Right lobe of liver (tissue), 6 donors: Measurements from ENCODE around the gene LRSAM1. TPM values are rescaled to one million over a fixed set of nuclear protein-coding genes. Genes with fewer than 3 reads are reported as not detected.
A peak's percentile ranks its signal among the peaks of the same experiment; 100 is the strongest.

Experiments used
- ATAC-seq, 4 donors: fragments of 200-7000 bp; cut with Tn5 transposase; one replicate each; pipeline ENCODE4 v1.9.1; 2020; ENCODE audit warnings: mild to moderate bottlenecking in 4 of 4, moderate library complexity in 4 of 4
- DNase-seq, 3 donors: peaks; one replicate each; pipeline ENCODE4 v3.0.0-alpha.2; 2020
- H3K27ac ChIP-seq, 3 donors: fragments of 200-600 bp; one replicate each; pipeline ENCODE4 v1.8.0; 2022
- H3K27me3 ChIP-seq, 2 donors: fragments of 200-600 bp; one replicate each; pipeline ENCODE4 v1.8.0; 2022
- H3K36me3 ChIP-seq, 4 donors: fragments of 200-600 bp; sonication (generic) in 1 of 4; one replicate each; pipeline versions ENCODE4 v1.5.1 to v1.8.0; 2017 to 2022; ENCODE audit warnings: control low read depth in 1 of 4
- H3K4me1 ChIP-seq, 4 donors: fragments of 200-600 bp; sonication (generic) in 1 of 4; one replicate each; pipeline versions ENCODE4 v1.5.1 to v1.8.0; 2017 to 2022; ENCODE audit warnings: control low read depth in 1 of 4
- H3K4me3 ChIP-seq, 3 donors: fragments of 200-600 bp; one replicate each; pipeline ENCODE4 v1.8.0; 2022
- H3K9me3 ChIP-seq, 4 donors: fragments of 200-600 bp; sonication (generic) in 1 of 4; one replicate each; pipeline versions ENCODE4 v1.5.1 to v1.8.0; 2017 to 2022; ENCODE audit warnings: control low read depth in 1 of 4
- CTCF ChIP-seq, 4 donors: fragments of 200-600 bp in 3 of 4; fragments of 450-650 bp in 1 of 4; IDR thresholded peaks; one replicate each; pipeline versions ENCODE4 v1.5.1 to v1.8.0; 2016 to 2022; ENCODE audit warnings: antibody characterized with exemption in 4 of 4, mild to moderate bottlenecking in 2 of 4
- POLR2A ChIP-seq: fragments of 450-650 bp; IDR thresholded peaks from one replicate; pipeline ENCODE4 v1.6.1; 2017; ENCODE audit warnings: antibody characterized with exemption, mild to moderate bottlenecking
- WGBS: methylation state at CpG from one replicate; pipeline ENCODE4 v1.1.6; 2018; ENCODE audit warnings: low coverage, low lambda C conversion rate; ENCODE audit not compliant: insufficient coverage; ENCODE audit errors: missing lambda C conversion rate; 5-methylcytosine and 5-hydroxymethylcytosine counted together
- intact Hi-C, 2 donors: fragments of 100-400 bp; cut with DNase I; formaldehyde crosslinking; loops; one replicate each; pipeline versions ENCODE4 v1.11.2 to v1.14.1; 2022
- total RNA-seq, 6 experiments: library from RNA; depleted of rRNA in 2 of 6; stranded (reverse); fragments of >200 nt in 2 of 6; fragmentation: NEBNext Ultra II Directional in 3 of 6; extraction: Animal tissue kit (Norgen Biotek cat#: 25700) in 3 of 6; gene quantifications; one replicate each; pipeline versions ENCODE4 v1.1.0 to v1.2.4, GENCODE V29; 2016 to 2023
- donor health status: DM: no; HTN: yes; CAD: no.
- donor health status: DM: no; HTN: no; CAD: no.
- donor health status: DM: no; HTN: no; CAD: no.
- donor health status: DM: no; HTN: yes; CAD: no.
- donor health status: DM: no; HTN: yes; CAD: no.

LRSAM1 gene
- total RNA-seq, 6 experiments from 2014 or later = 9.4 to 13.3 (median 12.1) TPM

GRCh38 chr9:127446713-127447415 lies 4.4 kb upstream of the LRSAM1 start:
- Histone ChIP-seq H3K4me3 (no peak overlapping the region), H3K4me1 (peaks cover 0 to 37% (median 6%) of the 10 kb centered on the region in 4 donors), H3K9me3 (no peaks in the 10 kb centered on the region), H3K27me3 (no peaks in the 10 kb centered on the region), H3K27ac (no peak overlapping the region), H3K36me3 (peaks cover 5 to 47% (median 29%) of the 10 kb centered on the region in 4 donors)
- DNase-seq = no peak
- WGBS = 82% methylated on average over 3 of the region's 7 CpGs
- ATAC-seq = no peak
- intact Hi-C loops = no loop called here
- TF ChIP-seq POLR2A = no peak
- no peak for TF ChIP-seq CTCF (IDR thresholded peaks at IDR 0.05)

GRCh38 chr9:127447416-127448111 lies 3.7 kb upstream of the LRSAM1 start:
- TF ChIP-seq POLR2A = no peak
- TF ChIP-seq CTCF (IDR thresholded peaks at IDR 0.05) = no peak
- no peak overlapping the region for H3K4me3 ChIP-seq
- no peaks in the 10 kb centered on the region for H3K27me3 ChIP-seq
- intact Hi-C loops = no loop called here
- H3K27ac ChIP-seq = no peak overlapping the region
- 84% methylated on average over 5 of the region's 7 CpGs for WGBS
- DNase-seq (no peak), ATAC-seq (no peak)
- peaks cover 5 to 43% (median 29%) of the 10 kb centered on the region in 4 donors for H3K36me3 ChIP-seq
- peaks cover 0 to 42% (median 9%) of the 10 kb centered on the region in 4 donors for H3K4me1 ChIP-seq
- H3K9me3 ChIP-seq = no peaks in the 10 kb centered on the region

GRCh38 chr9:127448112-127448805 lies 3.1 kb upstream of the LRSAM1 start:
- 89% methylated on average over 6 of the region's 8 CpGs for WGBS
- no peak for ATAC-seq
- Histone ChIP-seq H3K27ac (no peak overlapping the region), H3K36me3 (peaks cover 5 to 38% (median 29%) of the 10 kb centered on the region in 4 donors), H3K27me3 (no peaks in the 10 kb centered on the region), H3K4me1 (peaks cover 0 to 48% (median 12%) of the 10 kb centered on the region in 4 donors), H3K9me3 (no peaks in the 10 kb centered on the region), H3K4me3 (no peak overlapping the region)
- no peak for TF ChIP-seq POLR2A
- no peak for TF ChIP-seq CTCF (IDR thresholded peaks at IDR 0.05)
- no peak for DNase-seq
- intact Hi-C loops = no loop called here

- ATAC-seq = no peak
- intact Hi-C loops = no loop called here
- 61% methylated on average over 3 of the region's 5 CpGs for WGBS
- Histone ChIP-seq H3K4me3 (peak overlapping the region; percentile 89 to 93 (median 92)), H3K36me3 (peaks cover 5 to 33% (median 25%) of the 10 kb centered on the region in 4 donors), H3K27me3 (no peaks in the 10 kb centered on the region), H3K4me1 (peaks cover 0 to 51% (median 13%) of the 10 kb centered on the region in 4 donors), H3K27ac (peak overlapping the region in 2 of 3 donors; percentile 87 to 90), H3K9me3 (no peaks in the 10 kb centered on the region)
- TF ChIP-seq CTCF (IDR thresholded peaks at IDR 0.05) (no peak), POLR2A (no peak)
- DNase-seq = no peak
Measured at GRCh38 chr9:127449332-127449966, 1.9 kb upstream of the LRSAM1 start.
